A204.1 (cell line): ENCODE data around the gene NEK8.
"Not testable (repeated sequence)": the region's sequence is repeated elsewhere in the genome, so short reads cannot be mapped to it uniquely, and the experiment has no call there.

Experiments
- FAIRE-seq: peaks from 2 replicates; lab custom pipeline; 2012; peaks lifted over from hg19 to GRCh38; lab: Jason Lieb, UNC

NEK8 gene

DNA sequence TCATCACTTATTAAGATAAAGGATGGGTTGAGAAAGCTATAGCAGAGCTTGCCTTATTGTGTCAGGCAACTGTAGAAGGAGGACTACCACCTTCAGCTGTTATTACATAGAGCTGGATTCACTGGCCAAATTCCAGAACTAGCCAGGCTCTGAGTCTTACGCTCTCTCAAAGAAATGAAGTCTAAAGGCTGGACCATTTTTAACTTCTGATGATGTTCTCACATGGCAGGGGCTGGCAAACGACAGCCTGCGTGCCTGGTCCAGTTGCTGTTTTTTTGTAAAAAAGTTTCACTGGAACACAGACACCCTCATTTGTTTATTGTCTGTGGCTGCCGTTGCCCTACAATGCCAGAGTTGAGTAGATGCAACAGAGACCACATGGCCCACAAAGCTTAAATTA, 36.5 kb downstream of the NEK8 start:
- FAIRE-seq, result no peak

DNA sequence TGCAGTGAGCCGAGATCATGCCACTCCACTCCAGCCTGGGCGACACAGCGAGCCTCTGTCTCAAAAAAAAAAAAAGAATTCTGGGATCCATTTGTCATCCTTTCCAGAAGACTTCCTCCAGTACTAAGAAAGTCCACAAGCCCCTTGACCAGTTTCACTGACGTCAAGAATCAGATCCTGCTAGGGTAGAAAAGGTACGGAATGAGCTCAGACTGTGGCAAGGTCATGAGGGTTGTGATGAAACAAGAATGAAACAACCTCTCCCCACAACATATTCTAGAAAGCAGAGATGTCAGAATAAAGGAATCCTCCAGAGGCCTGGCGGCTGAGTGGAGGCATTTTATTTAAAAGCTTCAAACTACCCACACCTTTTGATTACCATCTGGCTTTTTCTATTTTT, 45.1 kb downstream of the NEK8 start:
- FAIRE-seq, result no peak

DNA sequence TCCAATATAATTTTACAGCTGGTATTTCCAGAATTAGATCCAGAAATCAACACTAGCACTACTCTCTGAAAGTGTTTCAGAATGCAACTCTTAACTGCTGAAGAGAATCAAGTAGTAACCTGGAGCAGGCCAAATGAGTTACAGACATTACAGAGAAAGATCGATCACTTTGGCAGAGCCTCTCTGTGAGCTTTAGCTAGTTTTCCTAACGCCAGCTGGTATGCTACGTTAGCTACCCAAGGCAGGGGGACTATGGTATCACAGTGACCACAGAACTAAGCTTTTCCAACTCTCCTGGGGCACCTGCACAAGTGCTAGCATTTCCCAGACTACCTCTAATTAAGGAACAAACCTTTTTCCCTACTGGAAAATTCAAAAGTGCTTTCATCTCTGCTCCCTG, 45.6 kb downstream of the NEK8 start:
- FAIRE-seq, result no peak

DNA sequence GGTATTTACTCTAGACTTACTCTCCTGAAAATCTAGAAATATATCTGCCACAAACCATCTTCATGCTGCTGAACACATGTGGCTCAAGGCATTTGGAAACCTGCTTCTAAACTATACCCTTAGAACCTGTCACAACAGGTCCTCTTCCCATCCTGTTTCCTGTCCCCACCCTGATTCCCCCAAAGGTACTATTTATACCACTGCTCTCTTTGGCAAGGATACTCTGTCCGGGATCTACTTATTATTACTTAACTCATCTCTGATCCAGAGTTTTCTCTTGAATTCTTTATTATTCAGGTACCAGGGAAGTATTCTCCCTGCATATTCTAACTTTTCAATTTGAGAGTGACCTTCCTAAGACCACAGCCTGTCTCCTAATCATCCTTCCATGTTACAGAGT, 48.6 kb downstream of the NEK8 start:
- no peak for FAIRE-seq

DNA sequence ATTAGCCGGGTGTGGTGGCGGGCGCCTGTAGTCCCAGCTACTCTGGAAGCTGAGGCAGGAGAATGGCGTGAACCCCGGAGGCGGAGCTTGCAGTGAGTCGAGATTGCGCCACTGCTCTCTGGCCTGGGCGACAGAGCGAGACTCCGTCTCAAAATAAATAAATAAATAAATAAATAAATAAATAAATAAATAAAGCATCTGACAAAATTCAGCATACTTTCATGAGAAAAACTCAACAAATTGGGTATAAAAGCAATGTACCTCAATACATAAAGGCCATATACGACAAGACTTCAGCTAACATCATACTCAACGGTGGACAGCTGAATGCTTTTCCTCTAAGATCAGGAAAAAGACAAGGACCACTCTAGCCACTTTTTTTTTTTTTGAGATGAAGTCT, 51.0 kb downstream of the NEK8 start:
- FAIRE-seq, result not testable (repeated sequence)

DNA sequence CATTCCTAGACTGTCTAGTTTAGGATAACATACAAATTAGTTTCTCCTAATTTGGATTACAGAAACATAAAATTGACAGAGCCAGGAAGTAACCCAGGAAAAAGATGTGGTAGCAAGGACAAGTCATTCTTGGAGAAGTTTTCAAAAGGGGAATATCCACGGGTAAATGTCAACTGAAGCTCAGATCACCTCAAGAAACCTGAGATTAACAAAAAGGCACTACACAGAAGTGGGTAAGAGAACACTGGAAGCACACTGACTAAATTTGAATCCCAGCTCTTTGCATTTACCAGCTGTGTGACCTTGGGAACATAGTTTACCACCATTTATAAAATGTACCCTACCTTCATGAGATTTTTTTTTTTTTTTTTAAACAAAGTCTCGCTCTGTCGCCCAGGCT, 54.6 kb downstream of the NEK8 start:
- no peak for FAIRE-seq

DNA sequence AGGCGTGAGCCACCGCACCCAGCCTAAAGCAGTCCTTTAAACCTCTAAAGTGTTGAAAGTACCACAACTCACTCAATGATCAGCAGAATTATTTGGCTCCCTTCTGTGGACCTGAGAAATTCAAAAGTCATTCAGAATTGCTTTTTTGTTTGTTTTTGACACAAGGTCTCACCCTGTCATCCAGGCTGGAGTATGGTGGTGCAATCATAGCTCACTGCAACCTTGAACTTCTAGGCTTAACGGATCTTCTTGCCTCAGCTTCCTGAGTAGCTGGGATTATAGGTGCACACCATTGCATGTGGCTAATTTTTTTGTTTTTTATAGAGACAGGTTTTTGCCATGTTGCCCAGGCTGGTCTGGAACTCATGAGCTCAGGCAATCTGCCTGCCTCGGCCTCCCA, 59.5 kb downstream of the NEK8 start:
- FAIRE-seq, result no peak
